Lower lobe of right lung (tissue), 2 donors: Measurements from ENCODE around the gene RFK. TPM values are rescaled to one million over a fixed set of nuclear protein-coding genes. Genes with fewer than 3 reads are reported as not detected.

ENCODE experiments used
- ATAC-seq, 2 donors: fragments of 200-7000 bp; cut with Tn5 transposase; one replicate each; pipeline ENCODE4 v1.9.1; 2020 to 2022; ENCODE audit warnings: mild to moderate bottlenecking in 2 of 2, moderate library complexity in 2 of 2
- DNase-seq: peaks from one replicate; pipeline ENCODE4 v3.0.0-alpha.2; 2020
- H3K27ac ChIP-seq: fragments of 200-600 bp; one replicate; pipeline ENCODE4 v1.8.0; 2022
- H3K27me3 ChIP-seq: fragments of 200-600 bp; one replicate; pipeline ENCODE4 v1.8.0; 2022; ENCODE audit warnings: low read depth
- H3K36me3 ChIP-seq: fragments of 200-600 bp; one replicate; pipeline ENCODE4 v1.8.0; 2022; ENCODE audit warnings: mild to moderate bottlenecking
- H3K4me1 ChIP-seq: fragments of 200-600 bp; one replicate; pipeline ENCODE4 v1.8.0; 2022
- H3K4me3 ChIP-seq: fragments of 200-600 bp; one replicate; pipeline ENCODE4 v1.8.0; 2022; ENCODE audit warnings: mild to moderate bottlenecking
- H3K9me3 ChIP-seq: fragments of 200-600 bp; one replicate; pipeline ENCODE4 v1.8.0; 2022
- intact Hi-C: fragments of 100-400 bp; cut with DNase I; formaldehyde crosslinking; loops from one replicate; pipeline ENCODE4 v1.11.0; 2022
- total RNA-seq: library from RNA; stranded (reverse); fragmentation: NEBNext Ultra II Directional; extraction: Animal tissue kit (Norgen Biotek cat#: 25700); gene quantifications from one replicate; pipeline ENCODE4 v1.2.1, GENCODE V29; 2021
- TF ChIP-seq, protein P1 (sequence below): fragments of 200-600 bp; IDR thresholded peaks from one replicate; pipeline ENCODE4 v1.8.0; 2022; ENCODE audit warnings: antibody characterized with exemption, mild to moderate bottlenecking
- donor health status: DM: no; HTN: yes; CAD: no; lungs with severe emphysema.

The RFK gene
- total RNA-seq, 1 donor from 2014 or later = 18.4 TPM

DNA sequence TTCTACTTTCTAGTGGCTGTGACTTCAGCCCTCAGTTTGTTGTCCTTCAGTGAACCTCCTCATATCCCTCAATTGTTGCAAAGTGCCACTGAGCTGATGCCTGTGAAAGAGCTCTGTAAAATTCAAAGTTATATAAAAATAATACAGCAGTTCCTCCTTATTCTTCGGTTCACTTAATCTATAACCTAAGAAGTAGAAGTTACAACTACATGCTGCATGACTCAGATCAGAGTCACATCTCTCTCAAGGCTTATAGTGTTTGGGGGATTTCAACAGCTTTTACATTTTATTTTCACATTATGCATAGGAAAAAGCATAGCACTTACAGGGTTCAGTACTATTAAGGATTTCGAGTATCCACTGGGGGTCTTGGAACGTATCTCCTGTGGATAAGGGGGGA is 39.6 kb upstream of the RFK start:
- TF ChIP-seq, protein P1, sequence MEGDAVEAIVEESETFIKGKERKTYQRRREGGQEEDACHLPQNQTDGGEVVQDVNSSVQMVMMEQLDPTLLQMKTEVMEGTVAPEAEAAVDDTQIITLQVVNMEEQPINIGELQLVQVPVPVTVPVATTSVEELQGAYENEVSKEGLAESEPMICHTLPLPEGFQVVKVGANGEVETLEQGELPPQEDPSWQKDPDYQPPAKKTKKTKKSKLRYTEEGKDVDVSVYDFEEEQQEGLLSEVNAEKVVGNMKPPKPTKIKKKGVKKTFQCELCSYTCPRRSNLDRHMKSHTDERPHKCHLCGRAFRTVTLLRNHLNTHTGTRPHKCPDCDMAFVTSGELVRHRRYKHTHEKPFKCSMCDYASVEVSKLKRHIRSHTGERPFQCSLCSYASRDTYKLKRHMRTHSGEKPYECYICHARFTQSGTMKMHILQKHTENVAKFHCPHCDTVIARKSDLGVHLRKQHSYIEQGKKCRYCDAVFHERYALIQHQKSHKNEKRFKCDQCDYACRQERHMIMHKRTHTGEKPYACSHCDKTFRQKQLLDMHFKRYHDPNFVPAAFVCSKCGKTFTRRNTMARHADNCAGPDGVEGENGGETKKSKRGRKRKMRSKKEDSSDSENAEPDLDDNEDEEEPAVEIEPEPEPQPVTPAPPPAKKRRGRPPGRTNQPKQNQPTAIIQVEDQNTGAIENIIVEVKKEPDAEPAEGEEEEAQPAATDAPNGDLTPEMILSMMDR = no peak
- Histone ChIP-seq H3K4me1 (no peaks in the 10 kb centered on the region), H3K4me3 (no peak overlapping the region), H3K27ac (no peak overlapping the region), H3K27me3 (no peaks in the 10 kb centered on the region), H3K9me3 (no peaks in the 10 kb centered on the region), H3K36me3 (no peaks in the 10 kb centered on the region)
- ATAC-seq (no peak), DNase-seq (no peak)
- intact Hi-C loops = no loop called here

DNA sequence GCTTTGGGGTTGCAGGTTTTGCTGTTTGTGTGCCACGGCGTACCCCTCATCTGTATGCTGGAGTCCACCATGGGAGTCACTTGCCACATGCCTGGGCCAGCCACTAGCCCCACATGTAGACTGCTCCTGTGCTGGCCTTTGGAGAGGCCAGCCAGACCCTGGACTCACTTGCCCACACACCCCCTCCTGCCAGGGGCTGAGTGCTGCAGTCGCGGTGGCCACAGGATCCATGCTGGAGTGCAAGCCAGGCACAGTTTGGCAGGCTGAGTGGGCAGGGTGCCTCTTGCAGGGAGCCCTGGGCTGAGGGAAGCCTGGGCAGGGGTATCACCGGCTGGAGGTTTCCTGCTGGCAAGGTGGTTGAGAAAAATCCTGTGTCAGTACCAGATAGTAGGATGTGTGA is 39.2 kb upstream of the RFK start:
- intact Hi-C loops = no loop called here
- DNase-seq = no peak
- TF ChIP-seq, protein P1 = no peak
- Histone ChIP-seq H3K27me3 (no peaks in the 10 kb centered on the region), H3K9me3 (no peaks in the 10 kb centered on the region), H3K36me3 (no peaks in the 10 kb centered on the region), H3K27ac (no peak overlapping the region), H3K4me1 (no peaks in the 10 kb centered on the region), H3K4me3 (no peak overlapping the region)
- no peak for ATAC-seq

DNA sequence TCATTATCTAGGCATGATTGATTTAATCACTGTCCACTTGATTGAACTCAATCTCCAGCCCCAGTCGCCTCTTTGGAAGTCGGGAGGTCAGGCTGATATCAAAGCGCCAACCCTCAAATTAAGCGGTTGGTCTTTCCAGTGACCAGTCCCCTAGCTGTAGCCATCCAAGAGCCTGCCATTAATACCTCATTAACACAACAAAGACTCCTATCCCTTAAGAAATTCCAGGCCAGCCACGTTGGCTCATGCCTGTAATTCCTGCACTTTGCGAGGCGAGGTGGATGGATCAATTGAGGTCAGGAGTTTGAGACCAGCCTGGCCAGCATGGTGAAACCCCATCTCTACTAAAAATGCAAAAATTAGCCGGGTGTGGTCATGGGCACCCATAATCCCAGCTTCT is 37.4 kb upstream of the RFK start:
- TF ChIP-seq, protein P1 = no peak
- H3K36me3 ChIP-seq = no peaks in the 10 kb centered on the region
- intact Hi-C loops = no loop called here
- no peaks in the 10 kb centered on the region for H3K4me1 ChIP-seq
- H3K27me3 ChIP-seq = no peaks in the 10 kb centered on the region
- H3K4me3 ChIP-seq = no peak overlapping the region
- no peaks in the 10 kb centered on the region for H3K9me3 ChIP-seq
- no peak overlapping the region for H3K27ac ChIP-seq
- ATAC-seq = no peak
- DNase-seq = no peak

DNA sequence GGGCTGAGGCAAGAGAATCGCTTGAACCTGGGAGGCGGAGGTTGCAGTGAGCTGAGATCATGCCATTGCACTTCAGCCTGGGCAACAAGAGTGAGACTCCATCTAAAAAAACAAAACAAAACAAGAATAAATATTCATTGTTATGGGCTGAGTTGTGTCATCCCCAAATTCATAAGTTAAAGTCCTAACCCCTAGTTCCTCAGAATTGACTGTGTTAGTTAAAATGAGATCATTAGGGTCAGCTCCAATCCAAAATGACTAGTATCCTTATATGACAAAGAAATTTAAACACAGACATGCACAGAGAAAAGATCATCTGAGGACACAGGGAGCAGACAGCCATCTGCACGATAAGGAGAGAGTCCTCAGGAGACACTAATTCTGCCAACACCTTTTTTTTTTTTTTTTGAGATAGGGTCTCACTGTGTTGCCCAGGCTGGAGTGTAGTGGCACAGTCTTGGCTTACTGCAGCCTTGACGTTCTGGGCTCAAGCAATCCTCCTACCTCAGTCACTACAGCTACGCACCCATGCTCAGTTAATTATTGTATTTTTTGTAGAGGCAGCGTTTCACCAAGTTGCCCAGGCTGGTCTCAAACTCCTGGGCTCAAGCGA is 32.7 kb upstream of the RFK start:
- H3K27me3 ChIP-seq = no peaks in the 10 kb centered on the region
- ATAC-seq = no peak
- no peaks in the 10 kb centered on the region for H3K4me1 ChIP-seq
- no peak for DNase-seq
- intact Hi-C loops = no loop called here
- TF ChIP-seq, protein P1 = no peak
- H3K4me3 ChIP-seq = no peak overlapping the region
- no peaks in the 10 kb centered on the region for H3K36me3 ChIP-seq
- no peaks in the 10 kb centered on the region for H3K9me3 ChIP-seq
- no peak overlapping the region for H3K27ac ChIP-seq

DNA sequence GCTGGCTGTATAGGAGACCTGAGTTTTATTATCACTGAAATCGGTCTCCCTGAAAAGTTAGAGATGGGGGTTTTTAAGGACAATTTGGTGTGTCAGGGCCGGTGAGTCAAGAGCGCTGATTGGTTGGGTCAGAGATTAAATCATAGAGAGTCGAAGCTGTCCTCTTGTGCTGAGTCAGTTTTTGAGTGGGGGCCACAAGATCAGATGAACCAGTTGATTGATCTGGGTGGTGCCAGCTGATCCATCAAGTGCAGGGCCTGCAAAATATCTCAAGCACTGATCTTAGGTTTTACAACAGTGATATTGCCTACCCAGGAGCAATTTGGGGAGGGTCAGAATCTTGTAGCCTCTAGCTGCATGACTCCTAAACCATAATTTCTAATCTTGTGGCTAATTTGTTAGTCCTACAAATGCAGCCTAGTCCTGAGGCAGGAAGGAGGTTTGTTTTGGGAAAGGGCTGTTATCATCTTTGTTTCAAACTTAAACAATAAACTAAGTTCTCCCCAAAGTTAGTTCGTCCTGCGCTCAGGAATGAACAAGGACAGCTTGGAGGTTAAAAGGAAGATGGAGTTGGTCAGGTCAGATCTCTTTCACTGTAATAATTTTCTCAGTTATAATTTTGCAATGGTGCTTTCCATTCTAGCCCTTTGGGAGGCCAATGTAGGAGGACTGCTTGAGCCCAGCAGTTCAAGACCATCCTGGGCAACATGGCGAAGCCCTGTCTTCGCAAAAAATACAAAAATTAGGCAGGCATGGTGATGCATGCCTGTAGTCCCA is 31.6 kb upstream of the RFK start:
- no peak for ATAC-seq
- Histone ChIP-seq H3K4me1 (no peaks in the 10 kb centered on the region), H3K36me3 (no peaks in the 10 kb centered on the region), H3K27me3 (no peaks in the 10 kb centered on the region), H3K27ac (no peak overlapping the region), H3K9me3 (no peaks in the 10 kb centered on the region), H3K4me3 (no peak overlapping the region)
- no peak for DNase-seq
- TF ChIP-seq, protein P1 = no peak
- intact Hi-C loops = no loop called here
